ENCODE measurements around the gene LRRC18. TPM values are rescaled to one million over a fixed set of nuclear protein-coding genes. Genes with fewer than 3 reads are reported as not detected.

LRRC18 gene
- total and polyA plus RNA-seq, 2 donors (not counting 3 experiments of a cell fraction or from before 2014, with no cell fraction given) = not detected

DNA sequence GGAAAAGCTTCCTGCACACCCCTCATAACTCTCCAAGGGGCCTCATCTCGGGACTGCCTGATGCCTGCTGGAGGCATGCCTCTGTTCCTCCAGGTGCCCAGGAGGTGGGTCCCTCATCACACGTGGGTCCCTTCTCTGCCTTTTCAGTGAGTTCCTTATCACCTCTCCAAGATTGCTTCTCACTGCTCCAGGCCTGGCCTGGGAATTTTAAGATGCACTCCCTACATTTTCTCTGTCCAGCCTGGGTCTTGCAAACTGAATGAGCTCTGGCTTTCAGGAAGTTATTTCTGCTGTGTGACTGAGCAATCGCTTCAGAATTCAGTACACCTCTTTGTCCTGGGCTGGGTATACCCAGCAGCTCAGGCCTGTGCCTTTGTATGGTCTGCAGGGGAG lies 43.8 kb downstream of the LRRC18 start:
- Histone ChIP-seq H3K36me3 (ENCODE audit: control insufficient read depth in 2 of 2, extremely low read depth in 1 of 2, insufficient read depth in 2 of 2, low read length in 2 of 2) (no peaks in the 10 kb centered on the region), H3K79me2 (ENCODE audit: control insufficient read depth, insufficient read depth, low read length) (no peaks in the 10 kb centered on the region), H2AFZ (ENCODE audit: low read depth, low read length) (no peak overlapping the region), H3K4me3 (replicated peaks in 1 of 3; ENCODE audit: insufficient read depth in 1 of 3, low read depth in 1 of 3, low read length in 3 of 3) (no peak overlapping the region), H3K27me3 (ENCODE audit: control insufficient read depth in 2 of 2, insufficient read depth in 2 of 2, low read length in 2 of 2) (peaks cover 0 to 4% of the 10 kb centered on the region in 2 experiments), H3K4me1 (ENCODE audit: control insufficient read depth, extremely low read depth, insufficient read depth, low read length) (no peaks in the 10 kb centered on the region), H3K9me3 (replicated peaks; ENCODE audit: control insufficient read depth, insufficient read depth, low read length) (no peaks in the 10 kb centered on the region), H4K20me1 (replicated peaks; ENCODE audit: control insufficient read depth, extremely low read depth, insufficient read depth, low read length) (no peaks in the 10 kb centered on the region), H3K27ac (ENCODE audit: insufficient read depth, low read depth, low read length) (no peak overlapping the region), H3K9me1 (replicated peaks; ENCODE audit: control insufficient read depth, extremely low read depth, insufficient read depth, low read length) (no peaks in the 10 kb centered on the region), H3K4me2 (ENCODE audit: insufficient read depth, low read length) (no peak overlapping the region), H3K9ac (replicated peaks; ENCODE audit: extremely low read depth, insufficient read depth, low read length) (no peak overlapping the region)
- FAIRE-seq (no peak), DNase-seq (ENCODE audit: low read depth, low spot score) (no peak)
- BruUV-seq (replicated peaks) = no TSS peak
- ChIA-PET POLR2A (no interaction called here), CTCF (no interaction called here)
- no peak for TF ChIP-seq POLR2A (IDR thresholded peaks at IDR 0.05; ENCODE audit: low read depth, low read length)
- no peak for TF ChIP-seq GATA2 (IDR thresholded peaks at IDR 0.05; ENCODE audit: insufficient read depth, insufficient read length, low read depth, low read length)
- no peak for TF ChIP-seq POLR2AphosphoS5 (IDR thresholded peaks at IDR 0.05; ENCODE audit: insufficient read depth, low read depth, low read length)
- TF ChIP-seq MAX (IDR thresholded peaks at IDR 0.05; ENCODE audit: insufficient read depth, insufficient read length) = no peak
- no peak for TF ChIP-seq EZH2 (IDR thresholded peaks at IDR 0.05; ENCODE audit: borderline replicate concordance, low read depth, low read length, severe bottlenecking)
- no peak for TF ChIP-seq FOS (IDR thresholded peaks at IDR 0.05; ENCODE audit: borderline replicate concordance, insufficient read depth, low read length)
- TF ChIP-seq, protein P1, sequence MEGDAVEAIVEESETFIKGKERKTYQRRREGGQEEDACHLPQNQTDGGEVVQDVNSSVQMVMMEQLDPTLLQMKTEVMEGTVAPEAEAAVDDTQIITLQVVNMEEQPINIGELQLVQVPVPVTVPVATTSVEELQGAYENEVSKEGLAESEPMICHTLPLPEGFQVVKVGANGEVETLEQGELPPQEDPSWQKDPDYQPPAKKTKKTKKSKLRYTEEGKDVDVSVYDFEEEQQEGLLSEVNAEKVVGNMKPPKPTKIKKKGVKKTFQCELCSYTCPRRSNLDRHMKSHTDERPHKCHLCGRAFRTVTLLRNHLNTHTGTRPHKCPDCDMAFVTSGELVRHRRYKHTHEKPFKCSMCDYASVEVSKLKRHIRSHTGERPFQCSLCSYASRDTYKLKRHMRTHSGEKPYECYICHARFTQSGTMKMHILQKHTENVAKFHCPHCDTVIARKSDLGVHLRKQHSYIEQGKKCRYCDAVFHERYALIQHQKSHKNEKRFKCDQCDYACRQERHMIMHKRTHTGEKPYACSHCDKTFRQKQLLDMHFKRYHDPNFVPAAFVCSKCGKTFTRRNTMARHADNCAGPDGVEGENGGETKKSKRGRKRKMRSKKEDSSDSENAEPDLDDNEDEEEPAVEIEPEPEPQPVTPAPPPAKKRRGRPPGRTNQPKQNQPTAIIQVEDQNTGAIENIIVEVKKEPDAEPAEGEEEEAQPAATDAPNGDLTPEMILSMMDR (IDR thresholded peaks at IDR 0.05; ENCODE audit: extremely low read depth in 1 of 2, insufficient read depth in 1 of 2, low read depth in 1 of 2, low read length in 2 of 2) = no peak
- TF ChIP-seq MYC (IDR thresholded peaks at IDR 0.05; ENCODE audit: low read depth, low read length) = no peak
- TF ChIP-seq JUN (IDR thresholded peaks at IDR 0.05; ENCODE audit: borderline replicate concordance, insufficient read depth, insufficient read length, low read depth) = no peak
- intact Hi-C loops (cut with micrococcal nuclease) = no loop called here
- dilution Hi-C loops (cut with MboI; ENCODE audit: extremely low pct_ligation_motif_present, low sequenced_read_pairs) = no loop called here
